CD4-positive, alpha-beta T cell (primary cell): ENCODE data around the gene THOP1. TPM values are rescaled to one million over a fixed set of nuclear protein-coding genes. Genes with fewer than 3 reads are reported as not detected.

Source experiments
- ATAC-seq: fragments of 200-7000 bp; cut with Tn5 transposase; one replicate; pipeline ENCODE4 v1.10.0; 2022; ENCODE audit warnings: mild to moderate bottlenecking; ENCODE audit not compliant: poor library complexity
- CTCF ChIA-PET: fragments of 350-600 bp; sonication (Branson Sonifier 250); formaldehyde crosslinking; loops from one replicate; lab custom pipeline; 2021; ENCODE audit warnings: antibody characterized with exemption, inconsistent platforms; lab: Charles Lee
- POLR2A ChIA-PET: fragments of 350-600 bp; sonication (Branson Sonifier 250); formaldehyde crosslinking; loops from one replicate; lab custom pipeline; 2021; ENCODE audit warnings: antibody characterized with exemption, inconsistent platforms; lab: Charles Lee
- DNase-seq, 14 experiments: peaks; one replicate each; pipeline ENCODE4 v3.0.0-alpha.2; 2013 to 2020; ENCODE audit warnings: mixed read lengths in 2 of 14
- H3K27ac ChIP-seq, 2 donors: one replicate each; pipeline versions ENCODE4 v1.5.1 to v1.7.0; 2013; ENCODE audit warnings: low read length in 2 of 2, low read depth in 1 of 2, mild to moderate bottlenecking in 1 of 2
- H3K27me3 ChIP-seq, 2 experiments: 1 replicate in 1 of 2; 2 replicates in 1 of 2; pipeline versions ENCODE4 v1.6.1 to v1.7.0; 2013; ENCODE audit warnings: low read length in 2 of 2, control low read depth in 1 of 2, mild to moderate bottlenecking in 1 of 2, moderate library complexity in 1 of 2; ENCODE audit not compliant: insufficient read depth in 2 of 2, control insufficient read depth in 1 of 2
- H3K36me3 ChIP-seq: one replicate; pipeline ENCODE4 v1.6.1; 2013; ENCODE audit warnings: low read length, control low read depth; ENCODE audit not compliant: insufficient read depth
- H3K4me1 ChIP-seq: one replicate; pipeline ENCODE4 v1.6.1; 2013; ENCODE audit warnings: low read length, control low read depth; ENCODE audit not compliant: insufficient read depth
- H3K4me3 ChIP-seq: one replicate; pipeline ENCODE4 v1.5.1; 2013; ENCODE audit warnings: mild to moderate bottlenecking, low read length, moderate library complexity
- H3K9me3 ChIP-seq, 2 experiments: 1 replicate in 1 of 2; 2 replicates in 1 of 2; pipeline versions ENCODE4 v1.6.1 to v1.7.0; 2013; ENCODE audit warnings: low read length in 2 of 2, mild to moderate bottlenecking in 2 of 2, control low read depth in 1 of 2, moderate library complexity in 1 of 2; ENCODE audit not compliant: control insufficient read depth in 1 of 2, insufficient read depth in 1 of 2
- H3K27ac Mint-ChIP-seq: one replicate; pipeline ENCODE4 v1.8.0; 2020; ENCODE audit warnings: mixed read lengths
- H3K27me3 Mint-ChIP-seq: one replicate; pipeline ENCODE4 v1.8.0; 2021; ENCODE audit warnings: mixed read lengths
- H3K36me3 Mint-ChIP-seq: one replicate; pipeline ENCODE4 v1.8.0; 2021; ENCODE audit warnings: low read depth, mixed read lengths
- H3K4me1 Mint-ChIP-seq: one replicate; pipeline ENCODE4 v1.8.0; 2021; ENCODE audit warnings: low read depth, mixed read lengths
- H3K4me3 Mint-ChIP-seq: one replicate; pipeline ENCODE4 v1.8.0; 2020; ENCODE audit warnings: mild to moderate bottlenecking, mixed read lengths
- H3K9me3 Mint-ChIP-seq: one replicate; pipeline ENCODE4 v1.8.0; 2020; ENCODE audit warnings: mixed read lengths
- CTCF ChIP-seq: fragments of 200-600 bp; IDR thresholded peaks from one replicate; pipeline ENCODE4 v1.8.0; 2022; ENCODE audit warnings: antibody characterized with exemption, mild to moderate bottlenecking
- intact Hi-C, 2 experiments: fragments of 100-400 bp; cut with DNase I in 1 of 2; cut with micrococcal nuclease in 1 of 2; formaldehyde crosslinking; loops; one replicate each; pipeline versions ENCODE4 v1.15.1 to v1.9.0; 2023 to 2025; cut with DNase I, micrococcal nuclease
- total RNA-seq, 174 experiments: library from RNA in 2 of 174; stranded (reverse) in 2 of 174; gene quantifications; one replicate each; pipeline ENCODE4 v1.2.3 and lab custom pipeline; 2021 to 2026

The THOP1 gene
- total RNA-seq, 2 experiments from 2014 or later: 26.6 to 27.3 TPM

DNA sequence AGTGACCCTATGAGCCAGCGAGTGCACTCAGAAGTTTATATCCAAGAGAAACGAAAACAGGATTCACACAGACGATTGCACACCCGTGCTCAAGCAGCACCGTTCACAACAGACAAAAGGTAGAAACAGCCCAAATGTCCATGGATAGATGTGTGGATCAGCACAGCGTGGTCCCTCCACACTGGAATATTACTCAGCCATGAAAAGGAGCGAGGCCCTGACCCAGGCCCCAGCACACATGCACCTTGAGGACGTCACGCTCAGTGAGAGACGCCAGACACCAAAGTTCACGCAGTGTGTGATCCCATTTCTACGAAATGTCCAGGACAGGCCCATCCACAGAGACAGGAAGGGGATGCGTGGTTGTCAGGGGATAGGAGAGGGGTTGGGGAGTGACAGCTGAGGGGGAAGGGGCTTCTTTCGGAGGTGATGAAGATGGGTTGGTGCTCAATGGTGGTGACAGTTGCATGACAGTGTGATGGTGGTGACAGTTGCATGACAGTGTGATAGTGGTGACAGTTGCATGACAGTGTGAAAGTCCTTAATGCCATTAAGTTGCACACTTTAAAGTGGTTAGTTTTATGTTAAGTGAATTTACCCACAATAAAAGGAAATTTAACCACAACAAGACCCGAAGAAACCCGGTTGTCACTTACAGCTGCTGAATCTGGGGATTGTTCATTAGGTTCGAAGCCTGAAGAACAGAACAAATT lies 26.5 kb upstream of the THOP1 start:
- no peak overlapping the region for H3K4me3 ChIP-seq
- DNase-seq (no peak), ATAC-seq (no peak)
- no peak for TF ChIP-seq CTCF
- peaks cover 59% of the 10 kb centered on the region for H3K36me3 ChIP-seq
- Mint-ChIP-seq H3K36me3 (peaks cover 50% of the 10 kb centered on the region), H3K4me3 (no peak overlapping the region), H3K4me1 (peaks cover 5% of the 10 kb centered on the region), H3K27ac (no peak overlapping the region), H3K27me3 (no peaks in the 10 kb centered on the region), H3K9me3 (no peaks in the 10 kb centered on the region)
- no peaks in the 10 kb centered on the region for H3K27me3 ChIP-seq
- intact Hi-C loops: no loop called here
- H3K4me1 ChIP-seq: no peaks in the 10 kb centered on the region
- H3K9me3 ChIP-seq: no peaks in the 10 kb centered on the region
- ChIA-PET POLR2A (no interaction called here), CTCF (interaction anchor here (1.9 kb wide), 1 partner anchor 9 kb away, joined by 5 read pairs; no protein-coding TSS in a partner anchor)
- no peak overlapping the region for H3K27ac ChIP-seq

- Histone ChIP-seq H3K4me3 (no peak overlapping the region), H3K9me3 (no peaks in the 10 kb centered on the region), H3K27me3 (no peaks in the 10 kb centered on the region), H3K27ac (no peak overlapping the region), H3K36me3 (peaks cover 61% of the 10 kb centered on the region), H3K4me1 (no peaks in the 10 kb centered on the region)
- peaks cover 56% of the 10 kb centered on the region for H3K36me3 Mint-ChIP-seq
- ChIA-PET CTCF (interaction anchor here (1.9 kb wide), 1 partner anchor 10 kb away, joined by 5 read pairs; no protein-coding TSS in a partner anchor), POLR2A (no interaction called here)
- no peaks in the 10 kb centered on the region for H3K9me3 Mint-ChIP-seq
- DNase-seq (no peak), ATAC-seq (no peak)
- no peak overlapping the region for H3K4me3 Mint-ChIP-seq
- TF ChIP-seq CTCF: no peak
- peaks cover 5% of the 10 kb centered on the region for H3K4me1 Mint-ChIP-seq
- intact Hi-C loops: no loop called here
- no peaks in the 10 kb centered on the region for H3K27me3 Mint-ChIP-seq
- no peak overlapping the region for H3K27ac Mint-ChIP-seq
Observed at GRCh38 chr19:2759362-2759761, 25.9 kb upstream of the THOP1 start.

GRCh38 chr19:2759965-2760364 lies 25.3 kb upstream of the THOP1 start:
- Mint-ChIP-seq H3K27ac (no peak overlapping the region), H3K27me3 (no peaks in the 10 kb centered on the region), H3K4me1 (peaks cover 5% of the 10 kb centered on the region), H3K9me3 (no peaks in the 10 kb centered on the region), H3K4me3 (no peak overlapping the region), H3K36me3 (peaks cover 56% of the 10 kb centered on the region)
- peaks cover 59% of the 10 kb centered on the region for H3K36me3 ChIP-seq
- H3K27ac ChIP-seq: no peak overlapping the region
- no peaks in the 10 kb centered on the region for H3K27me3 ChIP-seq
- intact Hi-C loops: no loop called here
- H3K4me3 ChIP-seq: no peak overlapping the region
- no peak for DNase-seq
- POLR2A ChIA-PET: no interaction called here
- H3K4me1 ChIP-seq: no peaks in the 10 kb centered on the region
- CTCF ChIA-PET: interaction anchor here (1.9 kb wide), 1 partner anchor 11 kb away, joined by 5 read pairs; no protein-coding TSS in a partner anchor
- TF ChIP-seq CTCF: no peak
- H3K9me3 ChIP-seq: no peaks in the 10 kb centered on the region
- no peak for ATAC-seq
